ENCODE data around the gene POPDC3. TPM values are rescaled to one million over a fixed set of nuclear protein-coding genes. Genes with fewer than 3 reads are reported as not detected.
"Not testable (repeated sequence)": the region's sequence is repeated elsewhere in the genome, so short reads cannot be mapped to it uniquely, and the experiment has no call there.

Gene POPDC3
- total RNA-seq, 1 donor from 2014 or later = 70.0 TPM

DNA sequence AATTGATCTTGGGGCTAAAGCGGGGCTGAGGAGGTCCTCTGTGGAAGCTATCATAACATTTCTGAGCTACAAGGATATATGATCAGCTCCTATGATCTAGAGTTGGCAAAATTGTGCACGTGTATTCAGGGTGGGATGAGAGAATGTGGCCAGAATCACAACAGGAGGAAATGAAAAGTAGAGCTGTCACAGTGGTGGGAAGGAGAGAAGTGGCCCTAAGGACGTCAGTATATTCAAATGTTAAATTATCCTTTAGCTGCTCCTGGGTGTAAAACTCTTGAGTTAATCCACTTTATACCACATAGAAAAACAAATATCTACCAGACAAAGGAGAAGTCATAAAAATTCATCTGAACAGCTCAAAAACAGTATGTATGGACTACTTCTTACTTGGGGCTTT, 14.8 kb upstream of the POPDC3 start:
- no peak for DNase-seq

DNA sequence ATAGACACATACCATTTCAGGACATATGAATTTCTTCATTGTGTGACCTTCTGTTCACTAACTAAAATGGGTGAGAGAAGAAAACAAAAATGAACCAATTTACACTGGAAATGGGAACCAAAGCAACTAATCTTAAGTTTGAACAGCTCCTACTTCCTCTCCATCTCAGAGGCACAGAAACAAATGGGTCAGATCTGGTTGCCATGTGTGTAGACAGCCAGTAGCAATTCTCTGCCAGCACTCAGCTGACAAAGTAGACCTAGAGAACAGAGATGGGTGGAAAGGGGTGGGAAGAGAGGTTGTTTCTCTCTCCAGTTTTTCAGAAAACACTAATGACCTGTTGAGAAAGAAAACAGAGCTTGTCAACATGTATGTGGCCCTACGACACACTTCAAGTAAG, 14.3 kb upstream of the POPDC3 start:
- DNase-seq = no peak

DNA sequence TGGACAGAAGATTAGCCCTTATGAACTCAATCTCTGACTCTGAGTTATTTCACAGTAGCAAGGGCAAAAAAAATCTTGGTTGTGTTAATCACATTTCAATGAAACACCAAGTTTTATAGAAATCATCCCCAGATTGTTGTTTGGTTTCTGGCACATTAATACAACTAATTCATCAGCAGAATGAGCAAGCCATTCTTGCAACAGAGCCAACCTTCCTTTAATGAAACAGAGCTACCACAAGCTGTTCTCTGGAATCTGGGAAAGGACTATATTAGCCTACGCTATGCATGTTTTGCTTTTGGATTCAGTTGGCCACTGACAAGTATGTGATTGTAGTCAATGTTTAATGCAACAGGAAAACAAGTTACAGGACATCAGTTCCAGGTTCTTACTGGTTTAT, 13.8 kb upstream of the POPDC3 start:
- no peak for DNase-seq

DNA sequence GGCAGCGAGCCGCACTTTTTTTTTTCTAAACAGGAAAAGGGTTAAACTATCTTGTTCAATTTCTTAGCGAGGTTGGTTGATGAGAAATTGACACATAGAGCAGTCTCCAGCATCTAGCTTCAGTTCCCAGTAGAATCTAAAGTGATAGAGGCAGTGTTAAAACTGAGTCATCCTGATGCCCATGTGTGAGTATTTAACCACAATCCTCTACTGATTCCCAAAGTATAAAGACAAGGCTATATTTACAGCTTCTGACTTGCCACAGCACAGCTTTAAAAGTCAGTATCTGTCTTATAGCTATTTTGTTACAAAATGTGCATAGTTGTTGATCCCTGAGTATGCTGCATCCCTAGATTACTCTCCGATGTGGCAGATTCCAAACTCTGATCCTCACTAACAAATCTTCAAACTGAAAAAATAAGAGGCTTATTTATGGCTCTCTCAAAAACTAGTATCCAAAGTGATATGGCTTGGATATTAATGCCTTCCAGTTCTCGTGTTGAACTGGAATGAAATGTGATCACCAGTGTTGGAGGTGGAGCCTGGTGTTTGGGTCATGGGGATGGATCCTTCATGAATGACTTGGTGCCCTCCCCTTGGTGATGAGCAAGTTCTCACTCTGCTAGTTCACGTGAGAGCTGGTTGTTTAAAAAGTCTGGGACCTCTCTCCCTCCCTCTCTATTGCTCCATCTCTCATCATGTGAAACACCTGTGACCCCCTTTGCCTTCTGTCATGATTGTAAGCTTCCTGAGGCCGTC, 13.1 kb upstream of the POPDC3 start:
- no peak for DNase-seq

DNA sequence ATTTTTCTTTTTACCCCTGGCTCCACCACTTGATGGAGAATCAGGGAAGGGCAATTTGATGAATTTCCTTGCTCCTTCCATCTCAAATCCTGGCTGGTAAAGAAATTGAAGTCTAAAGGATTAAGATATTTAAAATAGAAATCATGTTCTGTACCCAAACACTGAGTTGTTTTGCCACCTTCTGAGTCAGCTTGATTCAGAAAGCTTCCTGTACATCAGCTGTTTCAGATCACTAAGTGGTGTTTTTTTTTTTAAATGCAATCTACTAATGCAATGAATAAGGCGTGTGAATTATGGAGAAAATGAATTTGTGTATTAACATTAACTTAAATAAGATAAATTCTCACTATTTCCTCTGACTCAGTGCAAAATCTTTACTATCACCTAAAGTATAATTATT, 11.5 kb upstream of the POPDC3 start:
- DNase-seq = no peak

DNA sequence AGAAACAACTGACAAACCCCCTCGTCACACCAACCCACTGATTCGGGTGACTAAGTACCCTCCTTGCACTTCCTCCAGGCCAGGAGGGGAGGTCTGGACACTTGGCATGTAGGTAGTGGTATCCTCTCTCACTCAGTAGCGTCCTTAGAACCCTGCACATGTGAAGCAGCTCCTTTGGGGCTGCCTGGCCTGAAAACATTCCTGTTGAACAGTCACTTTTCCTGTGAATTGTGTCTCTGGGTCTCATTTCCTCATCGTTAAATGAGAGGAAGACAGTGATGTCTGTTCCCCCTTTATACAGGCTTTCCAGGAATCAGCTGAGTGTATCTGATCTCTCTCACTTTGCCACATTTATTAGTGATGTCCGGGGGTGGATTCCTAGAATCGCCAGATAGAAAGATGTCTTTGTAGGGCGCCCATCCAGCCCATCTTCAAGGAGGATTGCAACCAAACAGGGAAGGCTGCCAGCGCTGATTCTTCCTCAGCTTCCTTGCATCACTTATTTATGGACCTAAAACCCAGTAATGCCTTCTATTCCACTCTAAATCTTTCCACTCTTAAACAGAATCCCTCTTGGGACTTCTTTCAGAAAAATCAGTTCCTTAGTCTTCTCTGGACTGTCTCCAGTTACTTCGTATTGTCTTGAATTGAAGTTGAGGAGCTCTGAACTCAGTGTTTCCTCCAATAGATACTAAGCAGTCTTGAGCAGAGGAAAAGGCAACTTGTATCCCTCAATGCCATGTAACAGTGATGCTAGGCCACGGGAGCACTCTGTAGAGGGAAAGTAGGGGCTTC, 9.4 kb upstream of the POPDC3 start:
- DNase-seq = no peak

DNA sequence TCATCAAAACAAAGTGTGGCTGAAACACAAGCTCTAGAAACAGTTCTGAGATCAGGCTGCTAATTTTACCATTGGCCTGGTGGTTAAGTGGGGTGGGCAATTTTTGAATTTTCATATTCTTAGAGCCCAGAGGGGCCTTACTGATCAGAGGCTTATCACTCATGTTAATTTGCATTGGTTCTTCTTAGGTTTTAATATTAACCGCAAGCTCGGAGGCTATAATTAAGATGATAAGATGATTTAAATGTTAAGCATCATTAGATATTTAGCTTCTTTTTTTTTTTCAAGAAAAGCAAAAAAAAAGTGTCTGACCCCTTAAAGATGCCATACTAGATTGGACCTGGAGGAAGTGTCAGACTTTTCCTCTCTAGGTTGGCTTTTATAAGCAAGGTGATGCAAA, 8.4 kb upstream of the POPDC3 start:
- no peak for DNase-seq

DNA sequence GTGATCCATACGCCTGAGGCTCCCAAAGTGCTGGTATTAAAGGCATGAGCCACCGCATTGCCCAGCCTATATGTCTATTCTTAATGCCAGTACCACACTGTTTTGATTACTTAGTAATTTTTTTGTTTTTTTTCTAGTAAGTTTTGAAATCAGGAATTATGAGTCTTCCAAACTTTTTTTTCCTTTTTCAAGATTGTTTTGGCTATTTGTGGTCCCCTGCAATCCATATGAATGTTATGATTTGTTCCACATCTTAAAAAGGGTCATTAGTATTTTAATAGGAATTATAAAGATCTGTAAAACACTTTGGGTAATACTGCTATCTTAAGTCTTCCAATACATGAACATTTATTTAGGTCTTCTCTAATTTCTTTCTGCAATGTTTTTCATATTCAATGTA, 6.8 kb upstream of the POPDC3 start:
- no peak for DNase-seq

DNA sequence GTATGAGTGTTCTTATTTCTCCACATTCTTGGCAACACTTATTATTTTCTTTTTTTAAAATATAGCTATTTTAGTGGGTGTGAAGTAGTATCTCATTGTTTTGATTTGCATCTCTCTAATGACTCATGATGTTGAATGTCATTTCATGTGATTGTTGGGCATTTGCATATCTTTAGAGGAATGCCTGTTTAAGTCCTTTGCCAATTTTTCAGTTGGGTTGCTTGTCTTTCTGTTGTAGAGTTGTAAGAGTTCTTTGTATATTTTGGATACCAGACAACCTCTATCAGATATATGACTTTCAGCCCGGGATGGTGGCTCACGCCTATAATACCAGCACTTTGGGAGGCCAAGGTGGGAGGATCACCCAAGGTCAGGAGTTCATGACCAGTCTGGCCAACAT, 5.1 kb upstream of the POPDC3 start:
- no peak for DNase-seq

DNA sequence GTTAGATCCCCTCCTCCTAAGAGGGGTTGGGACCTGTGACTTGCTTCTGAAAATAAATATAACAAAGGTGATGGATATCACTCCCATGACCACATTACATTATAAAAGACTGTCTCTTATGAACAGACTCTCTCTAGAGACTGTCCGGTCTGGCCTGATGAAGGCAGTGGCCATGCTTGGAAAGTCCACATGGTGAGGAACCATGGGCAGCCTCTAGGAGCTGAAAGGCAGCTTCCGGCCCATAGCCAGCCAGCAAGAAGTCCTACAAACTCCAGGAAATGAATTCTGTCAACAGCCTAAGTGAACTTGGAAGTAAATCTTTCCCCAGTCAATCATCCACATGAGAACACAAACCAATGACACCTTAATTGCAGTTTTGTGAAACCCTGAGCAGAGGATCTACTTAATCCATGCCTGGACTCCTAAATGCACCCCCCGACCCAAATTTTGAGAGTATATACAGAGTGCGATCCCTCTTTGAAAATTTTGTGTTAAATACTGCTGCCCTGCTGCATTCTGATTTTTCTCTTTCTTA, 2.2 kb upstream of the POPDC3 start:
- DNase-seq = no peak

DNA sequence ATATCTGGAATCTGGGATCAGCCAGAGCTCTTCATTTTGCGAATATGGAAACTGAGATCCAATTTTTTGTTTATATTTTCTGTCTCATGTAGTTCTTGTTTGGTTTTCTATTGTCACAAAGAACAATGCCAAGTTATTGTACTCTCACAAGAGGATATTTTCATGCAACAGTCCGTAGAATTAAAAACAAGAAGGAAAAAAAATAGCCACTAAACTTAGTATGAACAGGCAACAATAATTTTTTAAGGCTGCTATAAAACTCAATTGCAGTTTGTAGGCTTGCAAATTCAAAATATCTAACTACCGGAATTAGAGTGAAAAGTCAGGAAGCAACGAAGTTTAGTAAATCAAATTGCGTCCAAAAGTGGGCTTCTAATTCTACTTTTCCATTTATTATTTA, 1.2 kb downstream of the POPDC3 start:
- DNase-seq = no peak

DNA sequence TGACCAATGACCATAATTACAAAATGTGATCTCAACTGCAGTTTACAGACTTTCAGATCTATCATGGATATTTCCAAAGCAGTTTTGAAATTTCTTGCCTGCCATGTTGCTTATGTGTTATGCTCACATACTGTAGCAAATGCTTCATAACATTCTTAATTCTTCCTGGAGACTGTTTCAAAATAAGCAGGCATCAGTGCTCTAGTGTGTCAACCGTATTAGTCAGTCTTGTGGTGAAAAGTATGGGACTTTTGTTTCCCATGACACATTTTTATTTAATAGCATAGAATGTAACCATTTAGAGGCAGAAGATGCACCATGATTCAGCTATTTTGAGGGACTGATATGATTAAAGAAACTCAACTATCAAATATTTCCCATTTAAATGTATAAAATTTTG, 1.7 kb downstream of the POPDC3 start:
- DNase-seq = no peak

DNA sequence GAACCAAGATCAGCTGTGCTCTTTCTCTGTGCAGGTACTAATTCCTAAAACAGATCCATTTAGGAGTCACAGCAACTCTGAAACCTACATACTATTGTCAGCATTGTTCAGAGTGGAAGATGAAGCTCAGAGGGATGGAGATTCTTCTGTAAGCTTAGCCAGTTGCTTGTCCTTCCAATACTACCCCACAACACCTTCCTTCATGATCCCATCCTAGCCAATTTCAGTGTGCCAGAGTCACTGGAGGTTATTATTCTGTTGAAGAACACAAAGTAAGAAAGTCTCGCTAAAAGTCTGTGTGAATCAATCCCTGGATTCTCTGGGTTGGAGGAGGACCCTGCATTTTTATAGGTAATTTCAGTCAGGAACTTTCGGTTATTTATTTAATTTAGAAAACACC, 2.3 kb downstream of the POPDC3 start:
- no peak for DNase-seq

DNA sequence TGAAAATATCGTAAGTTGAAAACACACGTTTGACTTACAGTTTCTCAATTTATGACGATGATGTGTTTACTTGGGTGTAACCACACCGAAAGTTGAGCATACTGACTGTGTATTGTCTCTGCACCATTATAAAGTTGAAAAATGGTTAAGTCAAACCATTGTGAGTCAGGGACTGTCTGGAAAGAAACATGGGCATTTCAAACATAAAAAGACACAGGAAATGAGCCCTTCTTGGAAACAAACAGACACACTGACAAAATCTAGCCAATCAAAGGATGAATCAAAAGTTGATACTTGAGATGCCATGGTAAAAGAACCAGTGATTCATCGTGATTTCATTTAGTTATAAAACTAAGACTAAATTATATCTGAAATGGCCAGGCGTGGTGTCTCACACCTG, 5.3 kb downstream of the POPDC3 start:
- DNase-seq = no peak

DNA sequence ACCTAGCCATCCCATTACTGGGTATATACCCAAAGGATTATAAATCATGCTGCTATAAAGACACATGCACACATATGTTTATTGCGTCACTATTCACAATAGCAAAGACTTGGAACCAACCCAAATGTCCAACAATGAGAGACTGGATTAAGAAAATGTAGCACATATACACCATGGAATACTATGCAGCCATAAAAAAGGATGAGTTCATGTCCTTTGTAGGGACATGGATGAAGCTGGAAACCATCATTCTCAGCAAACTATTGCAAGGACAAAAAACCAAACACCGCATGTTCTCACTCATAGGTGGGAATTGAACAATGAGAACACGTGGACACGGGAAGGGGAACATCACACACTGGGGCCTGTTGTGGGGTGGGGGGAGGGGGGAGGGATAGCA, 7.3 kb downstream of the POPDC3 start:
- not testable (repeated sequence) for DNase-seq

DNA sequence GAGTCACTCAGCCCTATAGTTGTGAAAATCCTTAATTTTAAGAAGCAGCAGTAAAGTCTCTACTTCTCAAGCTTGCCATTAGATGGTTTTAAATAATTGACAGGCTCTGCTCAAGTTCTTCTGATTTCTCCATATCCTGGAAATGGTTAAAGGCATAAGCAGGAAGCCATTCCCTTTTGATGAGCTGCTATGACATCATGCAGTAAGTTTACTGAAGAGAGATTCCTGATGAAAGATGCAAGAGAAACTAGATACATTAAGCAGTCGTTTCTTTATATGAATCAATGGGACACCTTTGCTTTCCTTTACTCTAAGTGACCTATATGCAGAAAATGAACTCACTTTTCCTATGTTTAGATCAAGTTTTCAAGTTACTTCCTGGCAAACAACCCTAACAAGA, 9.8 kb downstream of the POPDC3 start:
- DNase-seq = no peak

DNA sequence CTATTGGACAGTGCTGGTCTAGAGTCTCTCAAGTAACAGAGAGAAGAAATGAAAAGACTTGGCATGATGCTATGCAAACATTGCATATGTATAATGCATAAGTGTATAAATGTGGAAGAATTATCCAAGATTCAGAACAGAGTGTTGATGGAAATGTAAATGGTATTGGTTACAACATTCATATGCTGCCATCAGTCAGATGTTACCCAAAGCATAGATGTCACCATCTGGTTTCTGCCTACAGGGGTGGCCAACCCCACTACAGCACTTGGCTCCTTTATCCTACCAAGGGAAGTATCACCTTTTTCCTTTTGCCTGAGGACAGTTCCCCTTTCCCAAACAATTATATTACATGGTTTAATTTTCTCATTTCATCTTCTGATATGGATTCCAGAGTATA, 11.9 kb downstream of the POPDC3 start:
- peak; percentile 52 for DNase-seq

DNA sequence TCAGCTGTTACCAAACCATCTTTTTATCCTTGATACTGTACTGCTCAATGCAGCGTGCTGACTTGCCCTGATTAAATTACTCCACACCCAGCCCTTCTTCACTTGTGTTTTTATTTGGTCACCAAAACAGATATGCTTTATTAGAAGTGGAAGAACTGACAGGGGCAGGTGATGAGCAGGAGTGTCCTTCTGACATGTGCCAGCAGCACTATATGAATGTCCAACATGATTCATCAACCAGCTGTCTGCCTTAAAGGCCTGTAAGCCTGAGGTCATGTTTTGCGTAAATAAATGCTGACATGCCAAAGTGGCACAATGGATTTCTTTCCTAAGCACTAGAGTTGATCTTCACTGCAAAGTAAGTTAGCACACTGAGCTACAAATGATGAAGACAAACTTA, 15.4 kb downstream of the POPDC3 start:
- DNase-seq = peak; percentile 98

DNA sequence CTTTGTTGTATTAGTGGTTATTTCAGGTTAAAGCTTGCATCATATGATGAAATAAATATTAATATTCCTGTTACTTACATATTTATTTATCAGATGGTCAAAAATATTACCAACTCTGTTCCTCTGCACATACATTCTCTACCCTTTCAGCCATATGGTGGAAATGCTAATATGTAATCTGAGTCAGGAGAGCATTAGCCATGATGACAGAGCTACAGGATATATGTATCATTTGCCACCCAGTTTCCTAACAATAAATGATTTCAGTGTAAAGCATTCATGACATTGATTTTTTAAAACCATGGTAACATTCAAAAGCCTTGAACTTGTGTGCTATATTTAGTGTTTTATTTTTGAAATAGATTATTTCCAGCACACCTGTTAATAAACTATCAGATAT, 16.6 kb downstream of the POPDC3 start:
- DNase-seq = peak; percentile 45

DNA sequence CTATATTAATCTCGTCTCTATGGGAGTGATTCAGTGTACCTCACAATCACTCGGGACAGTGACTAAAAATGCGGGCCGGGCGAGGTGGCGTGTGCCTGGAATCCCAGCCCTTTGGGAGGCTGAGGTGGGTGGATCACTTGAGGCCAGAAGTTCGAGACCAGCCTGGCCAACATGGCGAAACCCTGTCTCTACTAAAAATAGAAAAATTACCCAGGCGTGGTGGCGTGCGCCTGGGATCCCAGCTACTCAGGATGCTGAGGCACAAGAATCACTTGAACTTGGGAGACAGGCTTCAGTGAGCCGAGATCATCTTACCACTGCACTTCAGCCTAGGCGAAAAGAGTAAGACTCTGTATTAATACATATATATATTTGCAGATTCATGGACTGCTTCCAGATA, 17.4 kb downstream of the POPDC3 start:
- peak; percentile 30 for DNase-seq

DNA sequence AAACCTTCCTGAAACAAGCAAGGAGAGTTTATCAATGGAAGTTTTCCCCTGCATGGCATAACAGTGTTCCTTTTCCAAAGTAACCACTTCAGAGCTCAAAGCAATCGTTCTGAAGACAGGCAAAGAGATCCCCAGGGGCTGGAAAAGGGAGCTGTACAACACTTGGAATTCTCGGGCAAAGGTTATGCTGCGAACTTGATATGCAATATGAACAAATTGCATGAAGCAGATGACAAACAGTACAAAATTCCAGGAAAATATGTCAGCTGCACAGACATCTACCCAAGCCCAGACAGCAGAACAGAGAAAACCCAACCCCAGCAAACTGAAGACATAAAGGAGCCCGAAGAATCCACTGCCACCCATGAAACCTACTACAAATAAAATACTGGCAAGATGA, 18.4 kb downstream of the POPDC3 start:
- peak; percentile 78 for DNase-seq

DNA sequence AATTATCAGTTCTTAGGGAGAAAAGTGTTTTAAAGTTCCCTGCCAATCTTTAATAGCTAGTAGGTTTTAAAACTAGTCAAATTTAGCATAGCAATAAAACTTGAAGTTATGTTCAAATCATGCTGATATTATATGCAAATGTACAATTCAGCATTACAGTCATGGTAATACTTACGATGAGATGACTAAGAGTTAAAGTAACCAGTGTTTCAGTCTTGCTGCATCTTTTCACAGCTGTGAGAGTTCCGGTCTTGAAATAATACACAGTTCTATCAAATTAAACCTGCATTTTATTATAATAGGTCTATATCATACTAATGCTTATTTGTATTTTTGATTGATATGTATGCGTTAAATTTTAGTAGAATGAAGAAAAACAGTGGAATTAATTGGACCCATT, 26.1 kb downstream of the POPDC3 start:
- no peak for DNase-seq

DNA sequence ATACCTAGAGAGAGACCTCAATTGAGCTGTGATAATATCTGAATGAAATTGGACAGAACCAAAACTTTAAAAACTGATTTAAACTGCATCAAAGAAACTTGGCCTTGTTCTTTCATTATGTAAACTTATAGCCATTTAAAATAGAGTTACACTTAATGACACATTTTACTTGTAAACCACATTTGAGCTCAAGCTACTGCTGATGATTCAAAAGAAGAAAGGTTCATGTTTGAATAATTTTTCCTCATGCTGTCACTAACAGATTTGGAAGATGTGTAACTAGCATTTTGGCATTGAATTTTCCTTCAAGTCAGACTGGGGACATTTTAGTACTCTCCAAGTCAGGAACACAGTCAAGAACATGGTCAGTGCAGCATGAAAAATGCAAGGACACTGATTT, 26.9 kb downstream of the POPDC3 start:
- DNase-seq = no peak

DNA sequence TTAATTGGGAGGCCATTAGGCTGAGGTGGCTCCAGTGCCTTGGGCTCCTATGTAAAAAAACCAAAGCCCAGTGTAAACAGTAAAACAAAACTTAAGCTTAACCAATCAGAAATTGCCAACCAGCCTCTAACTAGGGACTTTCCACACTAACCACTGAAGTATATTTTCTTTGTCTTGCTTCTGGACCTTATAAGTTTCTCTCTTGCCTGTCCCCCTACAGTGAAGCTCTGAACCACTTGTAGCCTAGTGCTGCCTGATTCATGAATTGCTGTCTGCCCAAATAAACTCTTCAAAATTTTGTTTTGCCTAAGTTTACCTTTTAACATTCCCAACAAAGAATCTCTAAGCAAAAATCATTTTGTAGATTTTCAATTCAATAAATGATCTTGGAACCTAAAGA, 28.2 kb downstream of the POPDC3 start:
- no peak for DNase-seq

Measured in tongue (tissue), 2 donors.